T-cell (primary cell): ENCODE results near the gene PAN3. TPM values are rescaled to one million over a fixed set of nuclear protein-coding genes. Genes with fewer than 3 reads are reported as not detected.
"Not testable (repeated sequence)": the region's sequence is repeated elsewhere in the genome, so short reads cannot be mapped to it uniquely, and the experiment has no call there.

Experiments
- ATAC-seq, 4 experiments: fragments of 200-7000 bp in 3 of 4; fragments of 150-1000 bp in 1 of 4; cut with Tn5 transposase; replicated peaks in 1 of 4; 1 replicate in 3 of 4; 2 replicates in 1 of 4; pipeline ENCODE4 v1.10.0; 2021; ENCODE audit warnings: moderate library complexity in 3 of 4, mild to moderate bottlenecking in 2 of 4, moderate number of reproducible peaks in 1 of 4
- CTCF ChIA-PET, 2 donors: fragments of 300-600 bp; sonication (Branson Sonifier 250); formaldehyde crosslinking; loops; one replicate each; lab custom pipeline; 2022; ENCODE audit warnings: antibody characterized with exemption in 2 of 2; lab: Charles Lee
- POLR2A ChIA-PET, 2 donors: fragments of 300-600 bp; sonication (Branson Sonifier 250); formaldehyde crosslinking; loops; one replicate each; lab custom pipeline; 2022; ENCODE audit warnings: antibody characterized with exemption in 2 of 2; lab: Charles Lee
- DNase-seq, 35 experiments: peaks; one replicate each; pipeline versions ENCODE4 v3.0.0 to v3.0.0-alpha.2; 2013 to 2023
- H3K27ac ChIP-seq: one replicate; pipeline ENCODE4 v1.5.1; 2013; ENCODE audit warnings: low read length
- H3K27me3 ChIP-seq, 2 experiments: replicated peaks in 1 of 2; 1 replicate in 1 of 2; 2 replicates in 1 of 2; pipeline versions ENCODE4 v1.6.1 to v1.7.0; 2013; ENCODE audit warnings: low read length in 1 of 2, mixed read lengths in 1 of 2; ENCODE audit not compliant: control insufficient read depth in 2 of 2, insufficient read depth in 2 of 2; ENCODE audit errors: extremely low read depth in 1 of 2
- H3K36me3 ChIP-seq, 2 donors: 1 replicate in 1 of 2; 2 replicates in 1 of 2; pipeline versions ENCODE4 v1.6.1 to v1.7.0; 2013; ENCODE audit warnings: low read length in 1 of 2; ENCODE audit not compliant: control insufficient read depth in 2 of 2, insufficient read depth in 1 of 2; ENCODE audit errors: extremely low read depth in 1 of 2
- H3K4me1 ChIP-seq, 2 experiments: 1 replicate in 1 of 2; 2 replicates in 1 of 2; pipeline versions ENCODE4 v1.6.1 to v1.7.0; 2013; ENCODE audit warnings: low read length in 2 of 2, mixed read lengths in 1 of 2; ENCODE audit not compliant: insufficient read depth in 2 of 2, control insufficient read depth in 1 of 2; ENCODE audit errors: extremely low read depth in 1 of 2
- H3K4me3 ChIP-seq, 2 donors: 1 replicate in 1 of 2; 2 replicates in 1 of 2; pipeline versions ENCODE4 v1.5.1 to v1.7.0; 2013; ENCODE audit warnings: mild to moderate bottlenecking in 2 of 2, low read length in 1 of 2, moderate library complexity in 1 of 2; ENCODE audit not compliant: control insufficient read depth in 1 of 2; ENCODE audit errors: extremely low read depth in 1 of 2
- H3K9me3 ChIP-seq: 2 replicates; pipeline ENCODE4 v1.7.0; 2013
- H3K27ac Mint-ChIP-seq, 2 donors: one replicate each; pipeline ENCODE4 v1.8.0; 2020 to 2021; ENCODE audit warnings: mild to moderate bottlenecking in 2 of 2, mixed read lengths in 2 of 2
- H3K27me3 Mint-ChIP-seq, 2 donors: one replicate each; pipeline ENCODE4 v1.8.0; 2021 to 2022; ENCODE audit warnings: mixed read lengths in 2 of 2
- H3K36me3 Mint-ChIP-seq: one replicate; pipeline ENCODE4 v1.8.0; 2021; ENCODE audit warnings: mixed read lengths
- H3K4me1 Mint-ChIP-seq, 3 donors: one replicate each; pipeline ENCODE4 v1.8.0; 2020 to 2022; ENCODE audit warnings: mixed read lengths in 3 of 3, mild to moderate bottlenecking in 1 of 3
- H3K4me3 Mint-ChIP-seq, 3 donors: one replicate each; pipeline ENCODE4 v1.8.0; 2020 to 2022; ENCODE audit warnings: mild to moderate bottlenecking in 3 of 3, mixed read lengths in 3 of 3, moderate library complexity in 3 of 3
- H3K9me3 Mint-ChIP-seq, 3 donors: one replicate each; pipeline ENCODE4 v1.8.0; 2020 to 2022; ENCODE audit warnings: mixed read lengths in 3 of 3
- WGBS: methylation state at CpG from one replicate; pipeline ENCODE4 v1.1.5; 2013; ENCODE audit warnings: missing lambda C conversion rate; ENCODE audit not compliant: insufficient coverage; 5-methylcytosine and 5-hydroxymethylcytosine counted together
- total RNA-seq, 35 experiments: library from RNA in 6 of 35; stranded (reverse) in 6 of 35; fragments of 120-200 nt in 1 of 35; gene quantifications; one replicate each; pipeline versions ENCODE4 v1.2.1 to v1.2.4 and lab custom pipeline; 2013 to 2026

The PAN3 gene
- total RNA-seq, 5 donors from 2014 or later (not counting 1 experiment from before 2014, with no cell fraction given) = 62.9 to 79.6 (median 69.3) TPM

- Mint-ChIP-seq H3K4me3 (no peak overlapping the region), H3K4me1 (peaks cover 5 to 6% (median 6%) of the 10 kb centered on the region in 3 donors), H3K36me3 (no peaks in the 10 kb centered on the region), H3K27me3 (no peaks in the 10 kb centered on the region), H3K9me3 (no peaks in the 10 kb centered on the region), H3K27ac (no peak overlapping the region)
- CTCF ChIA-PET = no interaction called here
- POLR2A ChIA-PET = no interaction called here
- ATAC-seq (no peak), DNase-seq (no peak)
- Histone ChIP-seq H3K9me3 (no peaks in the 10 kb centered on the region), H3K4me1 (peaks cover 0 to 4% of the 10 kb centered on the region in 2 experiments), H3K4me3 (no peak overlapping the region), H3K36me3 (no peaks in the 10 kb centered on the region), H3K27me3 (no peaks in the 10 kb centered on the region), H3K27ac (no peak overlapping the region)
- WGBS = 89% methylated on average over 11 of the region's 11 CpGs
These were observed 6.7 kb upstream of the PAN3 start for GRCh38 chr13:28131646-28132045.

- 27% methylated on average over 2 of the region's 7 CpGs for WGBS
- Histone ChIP-seq H3K27ac (peak overlapping the region; percentile 92), H3K27me3 (no peaks in the 10 kb centered on the region), H3K36me3 (no peaks in the 10 kb centered on the region), H3K4me1 (peaks cover 23 to 27% of the 10 kb centered on the region in 2 experiments), H3K9me3 (no peaks in the 10 kb centered on the region), H3K4me3 (peak overlapping the region; percentile 67 to 83)
- Mint-ChIP-seq H3K27me3 (no peaks in the 10 kb centered on the region), H3K27ac (peak overlapping the region; percentile 97 to 98), H3K36me3 (no peaks in the 10 kb centered on the region), H3K4me1 (peaks cover 35 to 42% (median 37%) of the 10 kb centered on the region in 3 donors), H3K9me3 (no peaks in the 10 kb centered on the region), H3K4me3 (peak overlapping the region; percentile 86 to 96 (median 94))
- DNase-seq (peak in 1 of 35 experiments; percentile 44), ATAC-seq (no peak)
- ChIA-PET POLR2A (no interaction called here), CTCF (no interaction called here)
These were observed 1.4 kb upstream of the PAN3 start for GRCh38 chr13:28136916-28137315.

GRCh38 chr13:28137596-28137995 lies 749 bp upstream of the PAN3 start:
- no peaks in the 10 kb centered on the region for H3K36me3 ChIP-seq
- peaks cover 42 to 49% (median 43%) of the 10 kb centered on the region in 3 donors for H3K4me1 Mint-ChIP-seq

GRCh38 chr13:28138756-28139470 lies 568 bp downstream of the PAN3 start:
- ATAC-seq (peak; percentile 68 to 75 (median 70)), DNase-seq (peak; percentile 74 to 91 (median 85))
- ChIA-PET POLR2A (interaction anchor here in 1 of 2 donors (0.6 kb wide), 1 partner anchor 694 kb away, joined by 4 read pairs; no protein-coding TSS in a partner anchor), CTCF (interaction anchor here in 1 of 2 donors (0.6 kb wide), 1 partner anchor 24 kb away, joined by 3 read pairs; no protein-coding TSS in a partner anchor)
- Mint-ChIP-seq H3K4me3 (peak overlapping the region; percentile 86 to 96 (median 94)), H3K27me3 (no peaks in the 10 kb centered on the region), H3K27ac (peak overlapping the region; percentile 90 to 94), H3K4me1 (peaks cover 53 to 62% (median 55%) of the 10 kb centered on the region in 3 donors), H3K9me3 (no peaks in the 10 kb centered on the region), H3K36me3 (peaks cover 3% of the 10 kb centered on the region)
- Histone ChIP-seq H3K27me3 (no peaks in the 10 kb centered on the region), H3K36me3 (no peaks in the 10 kb centered on the region), H3K4me1 (peaks cover 28 to 41% of the 10 kb centered on the region in 2 experiments), H3K27ac (peak overlapping the region; percentile 92), H3K9me3 (no peaks in the 10 kb centered on the region), H3K4me3 (peak overlapping the region; percentile 67 to 84)
- WGBS = 0% methylated on average over 48 of the region's 60 CpGs

More at GRCh38 chr13:28137596-28137995, 749 bp upstream of the PAN3 start:
- Histone ChIP-seq H3K4me1 (peaks cover 28 to 33% of the 10 kb centered on the region in 2 experiments), H3K4me3 (peak overlapping the region; percentile 67 to 83), H3K9me3 (no peaks in the 10 kb centered on the region), H3K27me3 (no peaks in the 10 kb centered on the region), H3K27ac (peak overlapping the region; percentile 92)
- DNase-seq (peak in 1 of 35 experiments; percentile 2), ATAC-seq (no peak)
- no peaks in the 10 kb centered on the region for H3K27me3 Mint-ChIP-seq
- ChIA-PET CTCF (no interaction called here), POLR2A (interaction anchor here (0.6 to 1.0 kb wide), 4 partner anchors 35 to 692 kb away, joined by 3 to 11 read pairs (median 6); no protein-coding TSS in a partner anchor)
- H3K4me3 Mint-ChIP-seq = peak overlapping the region; percentile 86 to 96 (median 94)
- H3K36me3 Mint-ChIP-seq = no peaks in the 10 kb centered on the region
- H3K27ac Mint-ChIP-seq = peak overlapping the region; percentile 97 to 98
- 19% methylated on average over 3 of the region's 11 CpGs for WGBS
- no peaks in the 10 kb centered on the region for H3K9me3 Mint-ChIP-seq

- 77% methylated on average over 4 of the region's 10 CpGs for WGBS
- H3K4me3 ChIP-seq = peak overlapping the region; percentile 67 to 70
- no peaks in the 10 kb centered on the region for H3K9me3 Mint-ChIP-seq
- H3K4me3 Mint-ChIP-seq = peak overlapping the region; percentile 86 to 94 (median 91)
- peaks cover 62 to 70% (median 67%) of the 10 kb centered on the region in 3 donors for H3K4me1 Mint-ChIP-seq
- H3K27me3 ChIP-seq = no peaks in the 10 kb centered on the region
- peak overlapping the region; percentile 90 to 94 for H3K27ac Mint-ChIP-seq
- CTCF ChIA-PET = interaction anchor here in 1 of 2 donors (0.7 kb wide), 2 partner anchors 72 to 517 kb away, joined by 3 to 4 read pairs; no protein-coding TSS in a partner anchor
- no peaks in the 10 kb centered on the region for H3K36me3 ChIP-seq
- POLR2A ChIA-PET = interaction anchor here (0.6 to 0.7 kb wide), 2 partner anchors 21 to 590 kb away, joined by 3 to 4 read pairs; no protein-coding TSS in a partner anchor
- H3K27ac ChIP-seq = no peak overlapping the region
- H3K9me3 ChIP-seq = no peaks in the 10 kb centered on the region
- no peaks in the 10 kb centered on the region for H3K27me3 Mint-ChIP-seq
- no peak for ATAC-seq
- H3K4me1 ChIP-seq = peaks cover 31 to 41% of the 10 kb centered on the region in 2 experiments
- H3K36me3 Mint-ChIP-seq = peaks cover 3% of the 10 kb centered on the region
- no peak for DNase-seq
These were observed 2.2 kb downstream of the PAN3 start for GRCh38 chr13:28140433-28141125.

- H3K27ac Mint-ChIP-seq = peak overlapping the region; percentile 30 to 62
- DNase-seq, ATAC-seq, H3K27me3 Mint-ChIP-seq, H3K27me3 ChIP-seq, H3K36me3 ChIP-seq, H3K36me3 Mint-ChIP-seq, H3K9me3 ChIP-seq, H3K9me3 Mint-ChIP-seq, POLR2A ChIA-PET, H3K27ac ChIP-seq: not testable (repeated sequence)
- peak overlapping the region; percentile 73 to 86 (median 74) for H3K4me3 Mint-ChIP-seq
- peak overlapping the region in 1 of 2 donors; percentile 38 for H3K4me3 ChIP-seq
- CTCF ChIA-PET = interaction anchor here in 1 of 2 donors (0.7 kb wide), 2 partner anchors 71 to 517 kb away, joined by 3 to 4 read pairs; no protein-coding TSS in a partner anchor
- WGBS = 55% methylated on average over 2 of the region's 10 CpGs
- peaks cover 34 to 43% of the 10 kb centered on the region in 2 experiments for H3K4me1 ChIP-seq
- peaks cover 67 to 74% (median 71%) of the 10 kb centered on the region in 3 donors for H3K4me1 Mint-ChIP-seq
These were observed 3.2 kb downstream of the PAN3 start for GRCh38 chr13:28141542-28141941.
